Astrocyte (in vitro differentiated cells and primary cell): ENCODE data around the gene MRPL43. TPM values are rescaled to one million over a fixed set of nuclear protein-coding genes. Genes with fewer than 3 reads are reported as not detected.

ENCODE experiments used
- DNase-seq: peaks from one replicate; pipeline ENCODE4 v3.0.0-alpha.2; 2010; ENCODE audit warnings: low read depth
- FAIRE-seq: peaks from 2 replicates; lab custom pipeline; 2011; peaks lifted over from hg19 to GRCh38; lab: Jason Lieb, UNC
- H2AFZ ChIP-seq: 2 replicates; pipeline ENCODE4 v1.6.0; 2012; ENCODE audit warnings: low read depth, low read length, inconsistent platforms
- H3K27ac ChIP-seq: 2 replicates; pipeline ENCODE4 v1.5.1; 2011; ENCODE audit warnings: low read depth, low read length, inconsistent platforms
- H3K27me3 ChIP-seq: 2 replicates; pipeline ENCODE4 v1.6.0; 2011; ENCODE audit warnings: low read length, inconsistent platforms; ENCODE audit not compliant: insufficient read depth
- H3K36me3 ChIP-seq: 2 replicates; pipeline ENCODE4 v1.5.1; 2011; ENCODE audit warnings: low read length, inconsistent platforms; ENCODE audit not compliant: insufficient read depth
- H3K4me1 ChIP-seq: 2 replicates; pipeline ENCODE4 v1.5.1; 2011; ENCODE audit warnings: low read length, inconsistent platforms; ENCODE audit not compliant: insufficient read depth
- H3K4me2 ChIP-seq: 2 replicates; pipeline ENCODE4 v1.6.0; 2012; ENCODE audit warnings: low read length, inconsistent platforms
- H3K4me3 ChIP-seq: 2 replicates; pipeline ENCODE4 v1.5.1; 2011; ENCODE audit warnings: low read depth, mild to moderate bottlenecking, low read length, inconsistent platforms; ENCODE audit not compliant: insufficient read depth
- H3K79me2 ChIP-seq: 2 replicates; pipeline ENCODE4 v1.6.0; 2012; ENCODE audit warnings: mild to moderate bottlenecking, low read length, inconsistent platforms; ENCODE audit not compliant: insufficient read depth
- H3K9ac ChIP-seq: 2 replicates; pipeline ENCODE4 v1.6.0; 2012; ENCODE audit warnings: mild to moderate bottlenecking, low read length, inconsistent platforms
- H3K9me3 ChIP-seq: 2 replicates; pipeline ENCODE4 v1.5.1; 2012; ENCODE audit warnings: low read depth, mild to moderate bottlenecking, low read length, inconsistent platforms; ENCODE audit not compliant: insufficient read depth
- H4K20me1 ChIP-seq: 2 replicates; pipeline ENCODE4 v1.6.0; 2012; ENCODE audit warnings: low read length, inconsistent platforms; ENCODE audit not compliant: insufficient read depth
- H3K27ac Mint-ChIP-seq: one replicate; pipeline ENCODE4 v1.8.0; 2021; ENCODE audit warnings: mild to moderate bottlenecking, mixed read lengths; ENCODE audit not compliant: unreplicated experiment
- H3K27me3 Mint-ChIP-seq: one replicate; pipeline ENCODE4 v1.8.0; 2021; ENCODE audit warnings: low read depth, mixed read lengths; ENCODE audit not compliant: unreplicated experiment
- H3K36me3 Mint-ChIP-seq: one replicate; pipeline ENCODE4 v1.8.0; 2021; ENCODE audit warnings: low read depth, mixed read lengths; ENCODE audit not compliant: unreplicated experiment
- H3K4me1 Mint-ChIP-seq: one replicate; pipeline ENCODE4 v1.8.0; 2021; ENCODE audit warnings: low read depth, mixed read lengths; ENCODE audit not compliant: unreplicated experiment
- H3K4me3 Mint-ChIP-seq: one replicate; pipeline ENCODE4 v1.8.0; 2021; ENCODE audit warnings: mild to moderate bottlenecking, moderate library complexity, mixed read lengths; ENCODE audit not compliant: unreplicated experiment
- H3K9me3 Mint-ChIP-seq: one replicate; pipeline ENCODE4 v1.8.0; 2021; ENCODE audit warnings: mild to moderate bottlenecking, mixed read lengths; ENCODE audit not compliant: unreplicated experiment
- CTCF ChIP-seq: IDR thresholded peaks from 2 replicates; pipeline ENCODE4 v1.5.1; 2011; ENCODE audit warnings: low read depth, mild to moderate bottlenecking, inconsistent platforms, low read length, moderate library complexity; ENCODE audit not compliant: insufficient read depth
- EZH2 ChIP-seq: IDR thresholded peaks from 2 replicates; pipeline ENCODE4 v1.6.1; 2012; ENCODE audit warnings: mild to moderate bottlenecking, low read length, inconsistent platforms; ENCODE audit not compliant: insufficient read depth
- total RNA-seq: library from RNA; stranded (reverse); gene quantifications from 2 replicates; pipeline ENCODE4 v1.2.1, GENCODE V29; 2021

Gene MRPL43
- total RNA-seq, 1 donor from 2014 or later: 61.3 TPM

DNA sequence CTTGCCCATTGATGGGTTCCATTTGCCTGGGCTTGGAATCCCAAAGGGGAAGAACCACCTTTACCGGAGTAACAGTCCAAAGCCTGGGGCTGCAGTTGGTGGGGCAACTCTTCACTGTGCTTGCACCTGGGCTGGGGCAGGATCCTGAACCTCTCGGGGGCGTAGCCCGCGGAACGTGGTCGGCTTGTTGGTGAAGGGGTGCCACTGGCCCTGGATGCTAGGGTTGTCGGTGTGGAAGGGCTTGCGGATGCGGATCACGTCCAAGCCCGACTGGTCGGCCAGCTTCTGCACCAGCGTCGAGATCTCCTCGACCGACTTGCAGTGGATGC lies 710 bp downstream of the MRPL43 start:
- Histone ChIP-seq H3K9me3 (no peaks in the 10 kb centered on the region), H4K20me1 (peaks cover 32% of the 10 kb centered on the region), H3K4me1 (peaks cover 19% of the 10 kb centered on the region), H3K4me3 (peak overlapping the region; percentile 92), H2AFZ (peak overlapping the region; percentile 100), H3K79me2 (peaks cover 53% of the 10 kb centered on the region), H3K27me3 (no peaks in the 10 kb centered on the region), H3K36me3 (peaks cover 28% of the 10 kb centered on the region), H3K27ac (peak overlapping the region; percentile 63), H3K9ac (peak overlapping the region; percentile 86), H3K4me2 (peak overlapping the region; percentile 99)
- Mint-ChIP-seq H3K36me3 (peaks cover 17% of the 10 kb centered on the region), H3K4me3 (peak overlapping the region; percentile 95), H3K27me3 (no peaks in the 10 kb centered on the region), H3K27ac (no peak overlapping the region), H3K4me1 (peaks cover 10% of the 10 kb centered on the region), H3K9me3 (peaks cover 3% of the 10 kb centered on the region)
- DNase-seq (no peak), FAIRE-seq (no peak)
- TF ChIP-seq EZH2 (no peak), CTCF (no peak)

GRCh38 chr10:100985336-100985735 lies 2.0 kb downstream of the MRPL43 start:
- peaks cover 10% of the 10 kb centered on the region for H3K4me1 Mint-ChIP-seq
- Histone ChIP-seq H3K4me1 (peaks cover 19% of the 10 kb centered on the region), H3K27me3 (no peaks in the 10 kb centered on the region), H4K20me1 (peaks cover 26% of the 10 kb centered on the region), H3K36me3 (peaks cover 15% of the 10 kb centered on the region), H3K79me2 (peaks cover 45% of the 10 kb centered on the region), H3K4me2 (no peak overlapping the region), H3K9ac (no peak overlapping the region), H3K4me3 (no peak overlapping the region), H3K9me3 (no peaks in the 10 kb centered on the region), H2AFZ (no peak overlapping the region), H3K27ac (no peak overlapping the region)
- DNase-seq (no peak), FAIRE-seq (no peak)
- no peak for TF ChIP-seq CTCF
- TF ChIP-seq EZH2: no peak
- peaks cover 3% of the 10 kb centered on the region for H3K9me3 Mint-ChIP-seq
- no peak overlapping the region for H3K27ac Mint-ChIP-seq
- peaks cover 23% of the 10 kb centered on the region for H3K36me3 Mint-ChIP-seq
- H3K27me3 Mint-ChIP-seq: no peaks in the 10 kb centered on the region
- peak overlapping the region; percentile 95 for H3K4me3 Mint-ChIP-seq

DNA sequence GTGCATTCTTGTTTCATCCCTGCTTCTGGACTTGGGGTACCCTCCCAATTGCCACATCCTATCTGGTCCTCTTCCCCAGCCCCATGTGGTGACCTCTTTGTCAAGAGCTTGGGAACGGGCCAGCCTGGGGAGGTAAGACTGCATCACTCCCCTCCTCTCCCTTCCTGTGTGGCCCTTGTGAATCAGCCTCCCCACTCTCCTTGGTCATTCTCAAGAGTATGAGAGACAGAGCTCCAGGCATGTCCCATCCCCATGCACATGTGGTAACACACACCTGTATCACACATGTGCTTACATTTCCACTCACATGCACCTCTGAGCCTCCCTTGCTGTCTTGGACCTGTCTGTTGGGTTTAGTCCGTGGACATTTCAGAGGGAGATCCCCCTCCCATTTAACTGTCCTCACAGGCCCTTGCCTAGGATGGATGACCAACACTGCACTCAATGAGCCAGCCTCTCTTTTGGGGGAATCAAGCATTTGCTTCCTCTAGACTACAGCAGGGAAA lies 2.6 kb downstream of the MRPL43 start:
- Histone ChIP-seq H2AFZ (no peak overlapping the region), H3K36me3 (peaks cover 11% of the 10 kb centered on the region), H3K4me1 (peaks cover 19% of the 10 kb centered on the region), H3K79me2 (peaks cover 39% of the 10 kb centered on the region), H3K4me2 (no peak overlapping the region), H3K9me3 (no peaks in the 10 kb centered on the region), H3K27ac (no peak overlapping the region), H3K4me3 (no peak overlapping the region), H3K9ac (no peak overlapping the region), H4K20me1 (peaks cover 26% of the 10 kb centered on the region), H3K27me3 (no peaks in the 10 kb centered on the region)
- Mint-ChIP-seq H3K4me1 (peaks cover 10% of the 10 kb centered on the region), H3K4me3 (no peak overlapping the region), H3K9me3 (peaks cover 3% of the 10 kb centered on the region), H3K27me3 (no peaks in the 10 kb centered on the region), H3K36me3 (peaks cover 24% of the 10 kb centered on the region), H3K27ac (no peak overlapping the region)
- TF ChIP-seq CTCF (no peak), EZH2 (no peak)
- FAIRE-seq (no peak), DNase-seq (no peak)
